Endodermal cell (in vitro differentiated cells): ENCODE data around the gene ELFN1. TPM values are rescaled to one million over a fixed set of nuclear protein-coding genes. Genes with fewer than 3 reads are reported as not detected.

Experiments used
- DNase-seq: peaks from one replicate; pipeline ENCODE4 v3.0.0-alpha.2; 2017
- H3K27ac ChIP-seq: 2 replicates; pipeline ENCODE4 v1.5.1; 2013; ENCODE audit warnings: mild to moderate bottlenecking, low read depth, low read length, moderate library complexity
- H3K27me3 ChIP-seq: 2 replicates; pipeline ENCODE4 v1.6.1; 2013; ENCODE audit warnings: mild to moderate bottlenecking, low read length, moderate library complexity; ENCODE audit not compliant: insufficient read depth, control insufficient read depth, poor library complexity, severe bottlenecking
- H3K36me3 ChIP-seq: 2 replicates; pipeline ENCODE4 v1.7.0; 2013; ENCODE audit warnings: mild to moderate bottlenecking, low read length, moderate library complexity; ENCODE audit not compliant: control insufficient read depth, insufficient read depth
- H3K4me1 ChIP-seq: one replicate; pipeline ENCODE4 v1.7.0; 2013; ENCODE audit warnings: low read length; ENCODE audit not compliant: control insufficient read depth, insufficient read depth
- H3K4me3 ChIP-seq: 2 replicates; pipeline ENCODE4 v1.5.1; 2013; ENCODE audit warnings: mild to moderate bottlenecking, low read length, moderate library complexity
- H3K9ac ChIP-seq: 2 replicates; pipeline ENCODE4 v1.6.1; 2013; ENCODE audit warnings: mild to moderate bottlenecking, low read length, moderate library complexity; ENCODE audit not compliant: poor library complexity, severe bottlenecking; ENCODE audit errors: extremely low read depth
- H3K9me3 ChIP-seq: 2 replicates; pipeline ENCODE4 v1.6.1; 2013; ENCODE audit warnings: mild to moderate bottlenecking, low read length, moderate library complexity; ENCODE audit not compliant: control insufficient read depth
- H3K27ac Mint-ChIP-seq: 2 replicates; pipeline ENCODE4 v1.8.0; 2020; ENCODE audit warnings: mixed read lengths
- H3K27me3 Mint-ChIP-seq: 2 replicates; pipeline ENCODE4 v1.8.0; 2021; ENCODE audit warnings: mild to moderate bottlenecking, mixed read lengths; ENCODE audit not compliant: insufficient read depth
- H3K36me3 Mint-ChIP-seq: 2 replicates; pipeline ENCODE4 v1.8.0; 2020; ENCODE audit warnings: low read depth, mixed read lengths
- H3K4me1 Mint-ChIP-seq: 2 replicates; pipeline ENCODE4 v1.8.0; 2020; ENCODE audit warnings: mixed read lengths
- H3K4me3 Mint-ChIP-seq: 2 replicates; pipeline ENCODE4 v1.8.0; 2020; ENCODE audit warnings: mild to moderate bottlenecking, moderate library complexity, mixed read lengths
- H3K9me3 Mint-ChIP-seq: 2 replicates; pipeline ENCODE4 v1.8.0; 2020; ENCODE audit warnings: mild to moderate bottlenecking, mixed read lengths
- WGBS, 2 experiments: methylation state at CpG; one replicate each; pipeline versions ENCODE4 v1.1.5 to v1.1.7; 2013; ENCODE audit warnings: missing lambda C conversion rate in 2 of 2, mixed read lengths in 1 of 2; ENCODE audit not compliant: insufficient coverage in 1 of 2, insufficient read length in 1 of 2; 5-methylcytosine and 5-hydroxymethylcytosine counted together
- total RNA-seq, 2 donors: library from RNA; stranded (reverse); fragmentation: NEBNext Ultra II Directional in 1 of 2; extraction: Animal tissue kit (Norgen Biotek cat#: 25700) in 1 of 2; gene quantifications; 2 replicates in 1 of 2; 3 replicates in 1 of 2; pipeline ENCODE4 v1.2.1, GENCODE V29; 2021
- TF ChIP-seq, protein P1 (sequence below): fragments of 200-600 bp; sonication (generic); conservative IDR thresholded peaks from 2 replicates; pipeline ENCODE4 v1.5.0; 2021; ENCODE audit warnings: antibody characterized with exemption, mild to moderate bottlenecking

Gene ELFN1
- total RNA-seq, 2 donors from 2014 or later, result 2.1 to 5.0 TPM

DNA sequence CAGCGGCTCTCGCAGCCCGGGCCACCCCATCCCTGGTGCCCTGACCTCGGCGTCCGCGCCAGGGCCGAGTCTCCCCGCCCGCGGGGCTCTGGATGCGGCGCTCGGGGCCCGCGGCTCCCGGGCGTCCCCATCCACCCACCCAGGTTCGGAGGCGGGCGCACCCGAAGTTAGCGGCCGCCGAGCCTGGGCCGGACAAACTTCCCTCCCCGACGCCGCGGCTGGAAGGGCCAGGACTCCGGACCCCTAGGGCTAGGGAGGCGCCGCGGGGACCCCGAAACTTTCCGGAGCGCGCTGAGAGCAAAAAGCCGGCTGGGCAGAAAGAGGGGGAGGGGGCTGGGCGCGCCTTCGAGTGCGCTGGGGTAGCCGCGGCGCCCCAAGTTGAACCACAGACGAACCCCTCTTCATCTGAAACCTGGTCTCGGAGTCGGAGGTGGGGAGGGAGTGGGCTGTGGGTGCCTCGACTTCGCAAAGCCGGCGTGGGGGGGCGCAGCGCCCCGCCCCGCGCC is 3.7 kb upstream of the ELFN1 start:
- Mint-ChIP-seq H3K36me3 (no peaks in the 10 kb centered on the region), H3K27me3 (peaks cover 66% of the 10 kb centered on the region), H3K27ac (no peak overlapping the region), H3K9me3 (peaks cover 3% of the 10 kb centered on the region), H3K4me3 (no peak overlapping the region), H3K4me1 (peaks cover 4% of the 10 kb centered on the region)
- Histone ChIP-seq H3K4me1 (no peaks in the 10 kb centered on the region), H3K9me3 (no peaks in the 10 kb centered on the region), H3K4me3 (no peak overlapping the region), H3K27me3 (peaks cover 82% of the 10 kb centered on the region), H3K36me3 (no peaks in the 10 kb centered on the region), H3K27ac (no peak overlapping the region), H3K9ac (no peak overlapping the region)
- peak; percentile 69 for DNase-seq
- TF ChIP-seq, protein P1, sequence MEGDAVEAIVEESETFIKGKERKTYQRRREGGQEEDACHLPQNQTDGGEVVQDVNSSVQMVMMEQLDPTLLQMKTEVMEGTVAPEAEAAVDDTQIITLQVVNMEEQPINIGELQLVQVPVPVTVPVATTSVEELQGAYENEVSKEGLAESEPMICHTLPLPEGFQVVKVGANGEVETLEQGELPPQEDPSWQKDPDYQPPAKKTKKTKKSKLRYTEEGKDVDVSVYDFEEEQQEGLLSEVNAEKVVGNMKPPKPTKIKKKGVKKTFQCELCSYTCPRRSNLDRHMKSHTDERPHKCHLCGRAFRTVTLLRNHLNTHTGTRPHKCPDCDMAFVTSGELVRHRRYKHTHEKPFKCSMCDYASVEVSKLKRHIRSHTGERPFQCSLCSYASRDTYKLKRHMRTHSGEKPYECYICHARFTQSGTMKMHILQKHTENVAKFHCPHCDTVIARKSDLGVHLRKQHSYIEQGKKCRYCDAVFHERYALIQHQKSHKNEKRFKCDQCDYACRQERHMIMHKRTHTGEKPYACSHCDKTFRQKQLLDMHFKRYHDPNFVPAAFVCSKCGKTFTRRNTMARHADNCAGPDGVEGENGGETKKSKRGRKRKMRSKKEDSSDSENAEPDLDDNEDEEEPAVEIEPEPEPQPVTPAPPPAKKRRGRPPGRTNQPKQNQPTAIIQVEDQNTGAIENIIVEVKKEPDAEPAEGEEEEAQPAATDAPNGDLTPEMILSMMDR, result no peak
- 0 to 1% methylated on average over 9 to 58 of the region's 58 CpGs for WGBS, 2 experiments

DNA sequence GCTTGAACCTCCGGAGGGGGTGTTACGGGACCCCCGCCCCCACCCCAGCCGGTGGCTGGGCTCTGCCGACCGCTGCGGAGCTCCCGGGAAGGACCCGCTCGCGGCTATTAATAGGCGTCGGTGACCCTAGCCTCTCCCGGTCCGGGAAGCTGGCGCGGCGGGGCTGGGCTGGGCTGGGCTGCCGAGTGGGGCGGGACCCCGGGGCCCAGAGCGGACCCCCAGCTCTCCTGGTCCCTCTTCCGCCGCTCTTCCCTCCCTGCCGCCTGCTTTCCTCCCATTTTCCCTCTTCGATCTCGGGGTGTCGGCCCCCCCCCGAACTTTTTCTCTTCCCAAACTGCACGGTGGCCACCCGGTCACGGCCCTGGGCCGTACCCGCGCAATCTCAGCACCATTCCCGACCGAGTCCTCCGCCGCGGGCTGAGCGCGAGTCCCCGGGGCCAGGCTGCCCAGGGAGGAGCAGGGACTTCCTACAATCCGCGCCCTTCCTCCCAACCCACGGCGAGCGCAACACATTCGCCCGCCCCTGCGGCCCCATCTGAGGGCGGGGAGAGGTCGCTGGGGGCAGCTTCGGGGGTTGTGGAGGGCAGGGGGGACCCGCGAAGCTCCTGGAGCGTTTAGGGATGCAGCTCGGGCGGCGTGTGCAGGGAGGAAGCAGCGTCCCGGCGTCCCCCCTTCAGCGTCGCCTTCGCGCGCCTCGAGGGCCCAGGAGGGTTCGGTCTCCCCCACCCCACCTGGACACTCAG is 3.1 kb upstream of the ELFN1 start:
- Histone ChIP-seq H3K27me3 (peaks cover 82% of the 10 kb centered on the region), H3K4me3 (no peak overlapping the region), H3K36me3 (no peaks in the 10 kb centered on the region), H3K4me1 (no peaks in the 10 kb centered on the region), H3K9me3 (no peaks in the 10 kb centered on the region), H3K9ac (no peak overlapping the region), H3K27ac (no peak overlapping the region)
- peaks cover 4% of the 10 kb centered on the region for H3K4me1 Mint-ChIP-seq
- H3K27me3 Mint-ChIP-seq, result peaks cover 66% of the 10 kb centered on the region
- no peaks in the 10 kb centered on the region for H3K36me3 Mint-ChIP-seq
- TF ChIP-seq, protein P1, result no peak
- no peak overlapping the region for H3K27ac Mint-ChIP-seq
- H3K4me3 Mint-ChIP-seq, result peak overlapping the region; percentile 51
- WGBS, 2 experiments, result 1% methylated on average over 19 to 70 of the region's 70 CpGs
- peaks cover under 1% of the 10 kb centered on the region for H3K9me3 Mint-ChIP-seq
- peak; percentile 68 for DNase-seq

DNA sequence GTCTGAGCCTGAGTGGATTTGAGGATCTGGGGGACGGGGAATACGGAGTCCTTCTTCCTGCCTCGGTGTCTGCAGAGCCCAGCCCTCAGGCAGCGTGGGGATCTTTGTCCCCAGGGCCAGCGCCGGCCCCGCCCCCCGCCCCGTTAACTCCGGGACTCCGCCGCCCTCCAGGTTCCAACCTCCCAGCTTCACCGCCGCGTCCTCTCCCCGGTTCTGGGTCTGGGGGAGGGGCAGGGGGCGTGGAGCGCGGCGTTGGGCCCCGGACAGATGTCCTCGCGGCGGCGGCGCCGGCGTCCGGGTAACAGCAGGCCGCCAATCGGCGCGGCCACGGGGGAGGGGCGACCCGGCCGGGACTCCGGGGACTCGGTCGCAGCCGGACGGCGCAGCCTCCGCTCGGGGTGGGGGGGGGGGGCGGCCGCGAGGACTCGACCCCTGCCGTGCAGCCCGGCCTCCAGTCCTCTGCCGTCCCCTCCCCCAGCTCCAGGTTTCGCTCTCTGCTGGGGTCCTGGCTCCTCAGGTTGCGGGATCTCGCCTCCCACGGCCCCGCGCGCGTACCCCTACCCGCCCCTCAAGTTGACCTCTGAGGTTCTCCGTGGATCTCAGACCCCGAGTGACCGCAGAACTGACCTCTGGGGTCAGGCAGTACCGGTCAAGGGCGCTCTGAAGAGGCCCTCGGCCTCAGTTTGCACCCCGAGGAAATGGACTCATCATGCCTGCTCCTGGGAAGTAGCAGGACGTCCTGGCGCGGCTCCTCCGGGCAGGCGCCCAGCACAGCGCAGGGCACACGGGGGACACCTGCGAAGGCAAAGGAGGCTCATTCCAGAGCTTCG is 2.3 kb upstream of the ELFN1 start:
- no peak overlapping the region for H3K4me3 ChIP-seq
- no peaks in the 10 kb centered on the region for H3K36me3 ChIP-seq
- H3K9me3 ChIP-seq, result no peaks in the 10 kb centered on the region
- TF ChIP-seq, protein P1, result no peak
- peak; percentile 79 for DNase-seq
- WGBS, 2 experiments, result 11 to 38% methylated on average over 18 to 74 of the region's 77 CpGs
- Mint-ChIP-seq H3K4me1 (peaks cover 4% of the 10 kb centered on the region), H3K27ac (no peak overlapping the region), H3K9me3 (no peaks in the 10 kb centered on the region), H3K36me3 (no peaks in the 10 kb centered on the region), H3K27me3 (peaks cover 66% of the 10 kb centered on the region), H3K4me3 (peak overlapping the region; percentile 51)
- H3K4me1 ChIP-seq, result no peaks in the 10 kb centered on the region
- no peak overlapping the region for H3K9ac ChIP-seq
- no peak overlapping the region for H3K27ac ChIP-seq
- H3K27me3 ChIP-seq, result peaks cover 77% of the 10 kb centered on the region
